Activated naive CD4-positive, alpha-beta T cell treated with anti-CD3 and anti-CD28 coated beads, Interleukin-2, amount 50 U/mL, for 24 hours (primary cell): ENCODE data around the gene NLGN1.

Experiments
- H3K27ac Mint-ChIP-seq: one replicate; pipeline ENCODE4 v1.8.0; 2021; ENCODE audit warnings: mild to moderate bottlenecking, mixed read lengths
- H3K27me3 Mint-ChIP-seq: one replicate; pipeline ENCODE4 v1.8.0; 2021; ENCODE audit warnings: mixed read lengths
- H3K36me3 Mint-ChIP-seq: one replicate; pipeline ENCODE4 v1.8.0; 2021; ENCODE audit warnings: mixed read lengths
- H3K4me1 Mint-ChIP-seq: one replicate; pipeline ENCODE4 v1.8.0; 2021; ENCODE audit warnings: mixed read lengths
- H3K4me3 Mint-ChIP-seq: one replicate; pipeline ENCODE4 v1.8.0; 2021; ENCODE audit warnings: mild to moderate bottlenecking, mixed read lengths
- H3K9me3 Mint-ChIP-seq: one replicate; pipeline ENCODE4 v1.8.0; 2021; ENCODE audit warnings: mixed read lengths

The NLGN1 gene

GRCh38 chr3:174102866-174103265, 705.3 kb downstream of the NLGN1 start:
- H3K4me3 Mint-ChIP-seq, result no peak overlapping the region
- H3K4me1 Mint-ChIP-seq, result no peaks in the 10 kb centered on the region
- no peaks in the 10 kb centered on the region for H3K36me3 Mint-ChIP-seq

GRCh38 chr3:174110761-174111160, 713.2 kb downstream of the NLGN1 start:
- peaks cover 6% of the 10 kb centered on the region for H3K9me3 Mint-ChIP-seq
- H3K4me1 Mint-ChIP-seq, result no peaks in the 10 kb centered on the region
- no peaks in the 10 kb centered on the region for H3K27me3 Mint-ChIP-seq
- H3K27ac Mint-ChIP-seq, result no peak overlapping the region
- H3K4me3 Mint-ChIP-seq, result no peak overlapping the region
- no peaks in the 10 kb centered on the region for H3K36me3 Mint-ChIP-seq

More at GRCh38 chr3:174102866-174103265, 705.3 kb downstream of the NLGN1 start:
- no peaks in the 10 kb centered on the region for H3K27me3 Mint-ChIP-seq
- peaks cover 18% of the 10 kb centered on the region for H3K9me3 Mint-ChIP-seq
- H3K27ac Mint-ChIP-seq, result no peak overlapping the region

- H3K4me3 Mint-ChIP-seq, result no peak overlapping the region
- peaks cover 6% of the 10 kb centered on the region for H3K9me3 Mint-ChIP-seq
- H3K27me3 Mint-ChIP-seq, result no peaks in the 10 kb centered on the region
- H3K4me1 Mint-ChIP-seq, result no peaks in the 10 kb centered on the region
- H3K27ac Mint-ChIP-seq, result no peak overlapping the region
- H3K36me3 Mint-ChIP-seq, result no peaks in the 10 kb centered on the region
These were observed 714.2 kb downstream of the NLGN1 start for GRCh38 chr3:174111776-174112175.

- no peak overlapping the region for H3K4me3 Mint-ChIP-seq
- H3K27ac Mint-ChIP-seq, result no peak overlapping the region
- H3K36me3 Mint-ChIP-seq, result no peaks in the 10 kb centered on the region
- H3K9me3 Mint-ChIP-seq, result peaks cover 6% of the 10 kb centered on the region
- H3K4me1 Mint-ChIP-seq, result no peaks in the 10 kb centered on the region
- H3K27me3 Mint-ChIP-seq, result no peaks in the 10 kb centered on the region
These were observed 718.9 kb downstream of the NLGN1 start for GRCh38 chr3:174116421-174116820.

GRCh38 chr3:174120997-174121396, 723.5 kb downstream of the NLGN1 start:
- Mint-ChIP-seq H3K4me3 (no peak overlapping the region), H3K36me3 (no peaks in the 10 kb centered on the region), H3K27me3 (no peaks in the 10 kb centered on the region), H3K9me3 (peaks cover 5% of the 10 kb centered on the region), H3K27ac (no peak overlapping the region), H3K4me1 (no peaks in the 10 kb centered on the region)

- Mint-ChIP-seq H3K4me1 (no peaks in the 10 kb centered on the region), H3K27ac (no peak overlapping the region), H3K4me3 (no peak overlapping the region), H3K9me3 (peaks cover 5% of the 10 kb centered on the region), H3K36me3 (no peaks in the 10 kb centered on the region), H3K27me3 (no peaks in the 10 kb centered on the region)
These were observed 724.9 kb downstream of the NLGN1 start for GRCh38 chr3:174122411-174122810.

GRCh38 chr3:174125267-174125824, 727.8 kb downstream of the NLGN1 start:
- Mint-ChIP-seq H3K9me3 (peaks cover 5% of the 10 kb centered on the region), H3K27ac (no peak overlapping the region), H3K27me3 (no peaks in the 10 kb centered on the region), H3K36me3 (no peaks in the 10 kb centered on the region), H3K4me3 (no peak overlapping the region), H3K4me1 (no peaks in the 10 kb centered on the region)

GRCh38 chr3:174126990-174127758, 729.6 kb downstream of the NLGN1 start:
- H3K4me1 Mint-ChIP-seq, result no peaks in the 10 kb centered on the region
- H3K4me3 Mint-ChIP-seq, result no peak overlapping the region
- no peaks in the 10 kb centered on the region for H3K36me3 Mint-ChIP-seq
- H3K27me3 Mint-ChIP-seq, result no peaks in the 10 kb centered on the region
- no peak overlapping the region for H3K27ac Mint-ChIP-seq
- H3K9me3 Mint-ChIP-seq, result peaks cover 5% of the 10 kb centered on the region

GRCh38 chr3:174132006-174132405, 734.5 kb downstream of the NLGN1 start:
- Mint-ChIP-seq H3K9me3 (peaks cover 5% of the 10 kb centered on the region), H3K27ac (no peak overlapping the region), H3K36me3 (no peaks in the 10 kb centered on the region), H3K27me3 (no peaks in the 10 kb centered on the region), H3K4me1 (no peaks in the 10 kb centered on the region), H3K4me3 (no peak overlapping the region)

- no peaks in the 10 kb centered on the region for H3K36me3 Mint-ChIP-seq
- H3K4me1 Mint-ChIP-seq, result no peaks in the 10 kb centered on the region
- H3K27me3 Mint-ChIP-seq, result no peaks in the 10 kb centered on the region
- no peak overlapping the region for H3K4me3 Mint-ChIP-seq
- no peak overlapping the region for H3K27ac Mint-ChIP-seq
- H3K9me3 Mint-ChIP-seq, result peaks cover 5% of the 10 kb centered on the region
These were observed 735.0 kb downstream of the NLGN1 start for GRCh38 chr3:174132421-174133042.

- H3K4me3 Mint-ChIP-seq, result no peak overlapping the region
- no peaks in the 10 kb centered on the region for H3K27me3 Mint-ChIP-seq
- H3K36me3 Mint-ChIP-seq, result no peaks in the 10 kb centered on the region
- H3K27ac Mint-ChIP-seq, result no peak overlapping the region
- no peaks in the 10 kb centered on the region for H3K4me1 Mint-ChIP-seq
- H3K9me3 Mint-ChIP-seq, result no peaks in the 10 kb centered on the region
These were observed 748.5 kb downstream of the NLGN1 start for GRCh38 chr3:174146008-174146407.

- H3K27ac Mint-ChIP-seq, result no peak overlapping the region
These were observed 750.3 kb downstream of the NLGN1 start for GRCh38 chr3:174147798-174148197.

GRCh38 chr3:174153871-174154270, 756.3 kb downstream of the NLGN1 start:
- Mint-ChIP-seq H3K4me3 (no peak overlapping the region), H3K4me1 (no peaks in the 10 kb centered on the region), H3K9me3 (peaks cover 6% of the 10 kb centered on the region), H3K27me3 (no peaks in the 10 kb centered on the region), H3K36me3 (no peaks in the 10 kb centered on the region), H3K27ac (no peak overlapping the region)

More at GRCh38 chr3:174147798-174148197, 750.3 kb downstream of the NLGN1 start:
- no peak overlapping the region for H3K4me3 Mint-ChIP-seq
- no peaks in the 10 kb centered on the region for H3K27me3 Mint-ChIP-seq
- peaks cover 1% of the 10 kb centered on the region for H3K9me3 Mint-ChIP-seq
- H3K4me1 Mint-ChIP-seq, result no peaks in the 10 kb centered on the region
- H3K36me3 Mint-ChIP-seq, result no peaks in the 10 kb centered on the region

- Mint-ChIP-seq H3K4me1 (no peaks in the 10 kb centered on the region), H3K4me3 (no peak overlapping the region), H3K36me3 (no peaks in the 10 kb centered on the region), H3K9me3 (peaks cover 6% of the 10 kb centered on the region), H3K27me3 (no peaks in the 10 kb centered on the region), H3K27ac (no peak overlapping the region)
These were observed 758.7 kb downstream of the NLGN1 start for GRCh38 chr3:174156200-174156599.

GRCh38 chr3:174158674-174159073, 761.1 kb downstream of the NLGN1 start:
- Mint-ChIP-seq H3K27ac (no peak overlapping the region), H3K27me3 (no peaks in the 10 kb centered on the region), H3K9me3 (peaks cover 3% of the 10 kb centered on the region), H3K4me1 (no peaks in the 10 kb centered on the region), H3K36me3 (no peaks in the 10 kb centered on the region), H3K4me3 (no peak overlapping the region)

GRCh38 chr3:174159604-174160003, 762.1 kb downstream of the NLGN1 start:
- Mint-ChIP-seq H3K4me3 (no peak overlapping the region), H3K27ac (no peak overlapping the region), H3K27me3 (no peaks in the 10 kb centered on the region), H3K9me3 (peaks cover 9% of the 10 kb centered on the region), H3K36me3 (no peaks in the 10 kb centered on the region), H3K4me1 (no peaks in the 10 kb centered on the region)
